Measurements from ENCODE around the gene KCTD18.

Gene KCTD18

GRCh38 chr2:200453853-200454534 lies 55.9 kb downstream of the KCTD18 start:
- no peak for TF ChIP-seq CTCF (IDR thresholded peaks at IDR 0.05)

GRCh38 chr2:200453142-200453852 lies 56.6 kb downstream of the KCTD18 start:
- TF ChIP-seq CTCF (IDR thresholded peaks at IDR 0.05): no peak

GRCh38 chr2:200452377-200452776 lies 57.5 kb downstream of the KCTD18 start:
- TF ChIP-seq CTCF (IDR thresholded peaks at IDR 0.05): no peak

GRCh38 chr2:200451511-200451910 lies 58.4 kb downstream of the KCTD18 start:
- no peak for TF ChIP-seq CTCF (IDR thresholded peaks at IDR 0.05)

- no peak for TF ChIP-seq CTCF (IDR thresholded peaks at IDR 0.05)
These were observed 59.6 kb downstream of the KCTD18 start for GRCh38 chr2:200450288-200450687.

GRCh38 chr2:200449149-200449548 lies 60.7 kb downstream of the KCTD18 start:
- no peak for TF ChIP-seq CTCF (IDR thresholded peaks at IDR 0.05)

GRCh38 chr2:200448455-200448854 lies 61.4 kb downstream of the KCTD18 start:
- no peak for TF ChIP-seq CTCF (IDR thresholded peaks at IDR 0.05)

All from LNCAP (cell line).